NCI-H1694 (cell line): ENCODE data around the gene ZNF563.
"Not testable (repeated sequence)": the region's sequence is repeated elsewhere in the genome, so short reads cannot be mapped to it uniquely, and the experiment has no call there.

Source experiments
- DNase-seq: peaks from one replicate; lab custom pipeline; 2025; lab: John Stamatoyannopoulos, UW

The ZNF563 gene

DNA sequence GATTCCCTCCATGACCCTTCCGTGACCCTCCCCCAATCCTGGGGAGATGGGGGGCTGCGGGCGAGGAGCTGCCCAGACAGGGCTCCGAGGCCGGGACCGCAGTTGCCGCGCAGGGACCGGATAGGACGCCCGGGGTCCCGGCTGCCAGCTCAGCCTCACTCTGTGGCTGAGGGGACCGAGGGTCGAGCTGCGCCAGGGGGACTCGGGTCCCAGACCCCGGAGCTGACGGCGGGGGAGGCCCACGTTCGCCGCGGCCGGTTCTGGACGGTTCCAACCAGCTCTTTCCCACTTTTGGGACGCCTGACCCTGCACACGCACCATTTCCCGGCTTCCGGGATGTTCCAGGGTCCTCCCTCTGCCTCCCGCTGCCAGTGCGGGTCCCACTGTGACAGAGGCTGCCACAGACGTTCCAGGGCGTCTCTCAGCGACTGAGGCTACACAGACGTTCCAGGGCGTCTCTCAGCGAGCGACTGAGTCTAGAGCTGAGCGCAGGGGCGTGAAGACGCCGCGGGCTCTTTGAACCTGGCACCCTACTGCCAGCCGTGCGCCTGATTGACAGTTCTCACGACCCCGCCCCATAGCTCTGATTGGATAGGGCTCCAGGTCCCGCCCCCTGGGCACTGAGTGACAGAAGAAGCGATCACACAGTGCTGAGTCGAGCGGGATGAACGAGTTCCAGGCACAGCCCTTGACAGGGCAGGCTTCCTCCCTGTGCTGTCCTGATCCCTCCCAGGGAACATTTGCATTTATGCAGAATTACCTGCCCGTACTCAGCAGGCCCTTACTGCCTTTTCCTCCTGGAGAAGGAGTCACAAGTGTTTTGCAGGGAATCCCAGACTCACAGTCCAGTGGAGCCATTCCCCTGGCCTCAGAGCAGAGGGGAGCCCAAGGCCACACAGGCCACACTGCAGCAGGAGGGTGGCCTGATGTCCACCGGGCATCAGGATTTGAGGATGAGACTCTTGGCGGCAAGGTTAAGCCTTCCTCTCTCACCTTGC lies at the start of gene ZNF563:
Gene ZNF563 (minus strand): TSS at position 472 of the 998 bp plus-strand sequence. CDS start 151 bp downstream, at position 321.
- no peak for DNase-seq

DNA sequence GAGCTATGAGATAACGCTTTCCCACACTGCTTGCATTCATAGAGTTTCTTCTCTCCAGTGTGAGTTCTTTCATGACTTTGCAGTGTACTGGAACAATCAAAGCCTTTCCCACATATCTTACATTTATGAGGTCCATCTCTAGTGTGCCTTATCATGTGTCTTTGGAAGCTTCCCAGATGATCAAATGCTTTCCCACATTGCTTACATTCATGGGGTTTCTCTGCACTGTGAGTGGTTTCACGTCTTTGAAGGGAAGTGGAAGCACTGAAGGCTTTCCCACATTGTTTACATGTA lies 47.0 kb upstream of the ZNF563 start:
- no peak for DNase-seq

DNA sequence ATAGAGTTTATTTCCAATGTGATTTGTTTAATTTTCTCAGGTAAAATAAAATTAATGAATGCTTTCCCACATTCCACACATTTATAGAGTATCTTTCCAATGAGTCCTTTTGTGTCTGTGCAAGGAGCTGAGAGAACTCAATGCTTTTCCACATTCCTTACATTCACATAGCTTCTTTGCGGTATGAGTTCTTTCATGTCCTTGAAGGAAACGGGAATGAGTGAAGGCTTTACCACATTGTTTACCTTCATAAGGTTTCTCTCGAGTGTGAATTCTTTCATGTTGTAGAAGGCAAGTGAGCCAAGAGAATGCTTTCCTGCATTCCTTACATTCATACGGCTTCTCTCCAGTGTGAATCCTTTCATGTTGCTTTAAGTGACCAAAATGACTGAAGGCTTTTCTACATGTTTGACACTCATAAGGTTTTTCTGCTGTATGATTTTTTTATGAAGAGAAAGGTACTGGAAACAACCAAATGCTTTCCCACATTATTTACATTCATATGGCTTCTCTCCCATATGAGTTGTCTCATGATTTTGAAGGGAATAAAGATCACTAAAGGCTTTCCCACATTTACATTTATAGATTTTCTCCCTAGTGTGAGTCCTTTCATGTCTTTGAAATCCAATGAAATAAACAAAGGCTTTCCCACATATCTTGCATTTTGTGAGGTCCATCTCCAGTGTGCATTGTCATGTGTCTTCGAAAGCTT lies 46.5 kb upstream of the ZNF563 start:
- no peak for DNase-seq

DNA sequence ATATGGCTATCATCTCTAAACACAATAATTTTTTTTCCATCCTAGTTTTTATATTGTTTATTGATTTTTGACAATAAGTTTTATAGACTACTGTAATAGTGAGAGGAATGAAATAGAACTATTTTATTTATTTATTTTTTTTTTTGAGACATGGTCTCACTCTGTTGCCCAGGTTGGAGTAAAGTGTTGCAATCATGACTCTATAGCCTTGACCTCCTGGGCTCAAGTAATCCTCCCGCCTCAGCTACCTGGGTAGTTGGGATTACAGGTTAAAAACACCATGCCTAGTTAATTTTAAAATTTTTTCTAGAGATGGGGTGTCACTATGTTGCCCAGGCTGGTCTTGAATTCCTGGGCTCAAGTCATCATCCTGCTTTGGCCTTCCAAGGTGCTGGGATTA lies 40.6 kb upstream of the ZNF563 start:
- no peak for DNase-seq

DNA sequence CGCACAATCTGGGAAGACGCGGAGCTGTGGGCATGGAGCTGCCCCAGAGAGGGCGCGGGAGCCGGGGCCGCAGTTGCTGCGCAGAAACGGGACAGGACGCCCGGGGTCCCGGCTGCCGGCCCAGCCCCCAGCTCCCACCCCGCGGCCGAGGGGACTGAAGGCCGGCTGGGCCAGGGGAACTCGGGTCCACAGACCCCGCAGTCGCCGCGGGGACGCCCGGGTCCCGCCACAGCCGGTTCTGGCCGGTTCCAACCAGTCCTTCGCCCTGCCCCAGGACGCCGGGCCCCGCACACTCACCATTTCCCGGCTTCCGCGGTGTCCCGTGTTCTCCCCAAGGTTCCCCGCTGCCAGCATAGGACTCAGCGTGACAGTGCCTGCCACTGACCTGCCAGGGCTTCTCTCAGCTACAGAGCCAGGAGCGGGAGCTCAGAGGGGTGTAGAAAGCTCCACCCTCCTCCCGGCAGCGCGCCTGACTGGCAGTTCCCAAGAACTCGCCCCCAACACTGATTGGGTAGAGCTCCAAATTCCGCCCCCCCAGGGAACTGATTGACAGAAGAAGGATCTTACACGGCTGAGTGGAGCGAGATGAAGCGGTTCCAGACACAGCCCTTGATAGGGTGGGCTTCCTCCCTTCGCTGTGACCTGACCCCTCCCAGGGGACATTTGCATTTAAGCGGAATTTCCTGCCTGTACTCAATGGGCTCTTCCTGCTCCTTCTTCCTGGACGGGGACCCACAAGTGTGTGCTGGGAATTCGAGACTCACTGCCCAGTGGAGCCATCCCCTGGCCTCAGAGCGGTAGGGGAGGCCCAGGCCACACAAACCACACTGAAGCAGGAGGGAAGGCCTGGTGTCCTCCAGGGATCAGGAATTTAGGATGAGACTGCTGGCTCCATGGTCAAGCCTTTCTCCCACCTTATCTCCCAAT lies 32.1 kb upstream of the ZNF563 start, which contains the start of gene ZNF442:
Gene ZNF442 (minus strand): TSS at position 448 of the 927 bp plus-strand sequence. CDS start 2,052 bp downstream, outside the sequence.
- no peak for DNase-seq

DNA sequence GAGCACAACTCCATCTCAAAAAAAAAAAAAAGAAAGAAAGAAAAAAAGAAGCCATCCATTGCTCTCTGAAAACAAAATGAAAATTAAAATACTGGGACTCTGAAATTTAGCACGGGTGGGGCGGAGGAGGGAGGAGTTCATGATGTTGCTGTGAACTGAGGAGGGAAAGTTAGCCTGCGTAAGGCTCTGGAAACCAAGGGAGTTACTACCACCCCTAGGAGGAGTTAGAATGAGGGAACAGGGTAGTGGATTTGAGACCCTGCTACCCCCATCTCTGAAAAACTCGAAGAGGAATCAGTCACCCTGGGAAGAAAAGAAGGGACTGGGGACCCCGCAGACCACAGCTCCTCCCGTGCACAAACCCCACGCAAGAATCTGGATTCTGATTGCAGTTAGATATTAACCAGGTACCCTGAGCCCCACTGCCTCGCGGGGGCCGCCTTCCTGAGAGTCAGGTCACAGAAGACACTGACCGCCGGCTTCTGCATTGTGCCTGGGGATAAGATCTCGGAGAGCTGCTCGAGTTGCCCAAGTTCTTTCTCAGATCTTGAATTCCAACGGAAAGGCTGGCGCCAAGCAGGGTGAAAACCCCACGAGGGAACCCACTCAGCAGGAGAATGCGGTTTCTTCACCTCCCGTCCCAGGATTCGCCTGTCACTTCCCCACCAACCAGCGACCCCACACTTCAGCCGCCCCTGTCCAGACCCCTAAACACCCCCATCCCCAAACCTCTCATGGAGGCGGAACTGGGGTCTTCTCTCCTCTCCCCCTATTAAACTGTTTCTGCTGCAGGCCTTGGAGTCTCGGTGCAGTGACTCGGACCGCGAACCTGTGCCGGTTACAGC lies 31.2 kb upstream of the ZNF563 start:
- DNase-seq: no peak

DNA sequence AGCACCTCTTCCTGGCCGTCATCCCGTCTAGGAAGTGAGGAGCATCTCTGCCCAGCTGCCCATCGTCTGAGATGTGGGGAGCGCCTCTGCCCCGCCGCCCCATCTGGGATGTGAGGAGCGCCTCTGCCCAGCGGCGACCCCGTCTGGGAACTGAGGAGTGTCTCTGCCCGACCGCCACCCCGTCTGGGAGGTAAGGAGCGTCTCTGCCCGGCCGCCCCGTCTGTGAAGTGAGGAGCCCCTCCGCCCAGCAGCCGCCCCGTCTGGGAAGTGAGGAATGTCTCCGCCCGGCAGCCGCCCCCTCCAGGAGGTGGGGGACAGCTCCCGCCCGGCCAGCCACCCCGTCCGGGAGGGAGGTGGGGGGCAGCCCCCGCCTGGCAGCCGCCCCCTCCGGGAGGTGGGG lies 28.8 kb upstream of the ZNF563 start:
- not testable (repeated sequence) for DNase-seq

DNA sequence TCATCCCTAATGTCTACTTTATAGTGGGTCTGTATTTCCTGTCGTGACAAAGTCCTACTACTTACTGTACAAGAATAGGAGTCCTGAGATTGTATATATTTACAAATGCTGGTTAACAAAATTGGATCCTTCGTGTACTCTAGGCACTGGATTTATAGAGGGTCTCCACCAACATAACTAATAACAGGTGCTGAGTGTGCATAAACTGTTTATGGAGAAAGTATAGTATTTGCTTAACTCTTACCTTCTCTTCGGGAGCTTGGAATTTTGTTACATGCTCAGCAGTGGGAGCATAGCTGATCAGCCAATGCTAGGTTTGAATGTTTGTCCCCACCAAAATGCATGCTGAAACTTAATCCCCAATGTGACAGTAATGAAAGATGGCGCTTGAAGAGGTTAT lies 19.9 kb upstream of the ZNF563 start:
- DNase-seq: no peak

DNA sequence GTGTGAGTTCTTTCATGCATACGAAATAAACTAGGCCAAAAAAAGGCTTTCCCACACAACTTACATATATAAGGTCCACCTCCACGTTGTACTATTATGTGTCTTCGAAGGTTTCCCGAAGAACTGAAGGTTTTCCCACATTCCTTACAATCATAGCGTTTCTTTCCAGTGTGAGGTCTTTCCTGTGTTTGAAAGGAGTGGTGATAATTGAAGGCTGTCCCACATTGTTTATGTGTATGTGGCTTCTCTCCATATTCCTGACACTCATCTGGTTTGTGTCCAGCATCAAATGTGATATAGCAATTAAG lies 17.4 kb upstream of the ZNF563 start:
- no peak for DNase-seq

DNA sequence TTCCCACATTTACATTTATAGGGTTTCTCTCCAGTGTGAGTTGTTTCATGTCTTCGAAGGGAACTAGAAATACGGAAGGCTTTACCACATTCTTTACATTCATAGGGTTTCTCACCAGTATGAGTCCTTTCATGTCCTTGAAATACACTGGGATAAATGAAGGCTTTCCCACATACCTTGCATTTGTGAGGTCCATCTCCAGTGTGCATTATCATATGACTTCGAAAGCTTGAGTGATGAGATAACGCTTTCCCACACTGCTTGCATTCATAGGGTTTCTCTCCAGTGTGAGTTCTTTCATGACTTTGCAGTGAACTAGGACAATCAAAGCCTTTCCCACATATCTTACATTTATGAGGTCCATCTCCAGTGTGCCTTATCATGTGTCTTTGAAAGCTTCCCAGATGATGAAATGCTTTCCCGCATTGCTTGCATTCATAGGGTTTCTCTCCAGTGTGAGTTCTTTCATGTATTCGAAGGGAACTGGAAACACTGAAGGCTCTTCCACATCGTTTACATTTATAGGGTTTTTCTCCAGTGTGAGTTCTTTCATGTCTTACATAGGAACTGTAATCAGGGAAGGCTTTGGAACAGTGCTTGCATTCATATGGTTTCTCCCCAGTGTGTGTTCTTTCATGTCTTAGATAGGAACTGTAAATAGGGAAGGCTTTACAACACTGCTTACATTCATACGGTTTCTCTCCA lies 16.9 kb upstream of the ZNF563 start:
- DNase-seq: no peak

DNA sequence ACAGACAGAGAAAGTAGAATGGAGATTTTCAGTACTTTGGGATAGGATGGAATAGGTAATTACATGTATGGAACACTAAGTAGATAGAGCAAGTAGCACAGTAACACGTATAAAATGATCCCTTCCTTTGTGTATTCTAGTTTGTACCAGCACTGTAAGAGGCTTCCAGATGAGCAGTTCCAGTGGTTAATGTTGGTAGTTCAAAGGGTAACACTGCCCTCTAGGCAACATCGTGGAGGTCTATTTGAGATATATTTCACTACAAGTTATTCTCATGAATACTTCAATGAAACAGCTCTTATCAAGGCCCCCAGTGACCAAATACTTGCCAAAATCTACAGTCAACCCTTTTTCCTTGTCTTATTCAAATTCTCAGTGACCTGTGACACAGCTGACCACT lies 13.5 kb upstream of the ZNF563 start:
- DNase-seq: no peak

DNA sequence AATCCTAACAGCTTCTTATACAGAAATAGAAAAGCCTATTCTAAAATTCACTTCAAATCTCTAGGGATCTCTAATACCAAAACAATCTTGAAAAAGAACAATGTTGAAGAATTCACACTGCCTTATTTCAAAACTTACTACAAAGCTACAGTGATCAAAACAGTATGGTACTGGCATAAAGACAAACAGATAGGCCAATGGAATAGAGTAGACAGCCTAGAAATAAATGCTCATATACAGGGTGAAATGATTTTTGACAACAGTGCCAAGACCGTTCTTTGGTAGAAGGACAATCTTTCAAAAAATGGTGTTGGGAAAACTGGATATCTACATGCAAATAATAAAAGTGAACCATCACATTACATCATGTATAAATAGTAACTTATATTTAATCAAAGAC lies 11.8 kb upstream of the ZNF563 start:
- DNase-seq: no peak

DNA sequence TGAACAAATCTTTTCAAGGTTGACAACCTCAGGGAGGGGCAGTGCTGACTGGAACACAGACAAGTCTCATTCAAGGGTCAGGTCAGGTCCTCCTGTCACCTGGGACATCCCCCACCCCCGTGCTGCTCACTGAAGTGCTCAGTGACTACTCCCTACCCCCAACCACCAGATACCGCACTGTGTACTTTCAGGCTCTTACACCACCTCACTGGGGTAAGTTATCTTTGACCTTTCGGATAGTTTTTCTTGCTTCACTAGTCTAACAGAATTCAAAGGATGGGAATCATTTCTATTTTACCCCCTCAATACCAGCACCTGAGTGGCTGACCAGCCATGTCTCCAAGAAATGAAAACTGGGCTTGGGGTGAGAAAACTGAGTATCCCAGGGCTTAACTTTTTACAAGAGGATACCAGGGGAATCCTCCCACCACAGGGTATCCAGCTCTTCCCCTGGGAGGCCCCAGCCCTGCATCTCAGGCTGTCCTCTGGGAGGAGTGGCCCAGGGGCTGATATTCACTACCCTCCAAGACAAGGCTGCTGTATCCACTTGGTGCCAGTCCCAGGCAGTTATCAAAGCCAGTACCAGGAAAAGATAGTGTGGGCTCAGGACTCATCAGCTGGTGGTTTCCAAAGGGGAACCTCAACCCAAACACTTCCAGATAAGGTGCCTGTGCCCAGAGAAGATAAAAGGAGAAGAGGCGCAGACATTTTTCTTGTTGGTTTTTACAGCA lies 2.1 kb downstream of the ZNF563 start:
- DNase-seq: no peak

DNA sequence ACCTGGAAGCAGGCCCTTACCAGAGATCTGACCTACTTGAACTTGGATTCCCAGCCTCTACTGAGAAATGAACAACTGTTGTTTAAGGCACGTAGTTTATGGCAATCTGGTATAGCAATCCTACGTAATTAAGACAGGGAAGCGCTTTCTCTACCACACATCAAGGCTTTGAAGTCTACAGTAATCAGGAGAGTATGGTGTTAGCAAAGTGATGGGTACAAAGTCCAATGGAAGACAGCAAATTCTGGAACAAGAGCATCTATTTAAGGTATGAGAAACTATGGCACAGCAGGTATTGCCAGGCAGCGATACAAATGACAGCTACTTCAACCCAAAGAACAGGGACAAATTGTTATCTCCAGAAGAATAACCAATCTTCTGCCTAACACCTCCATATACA lies 3.1 kb downstream of the ZNF563 start:
- DNase-seq: no peak

DNA sequence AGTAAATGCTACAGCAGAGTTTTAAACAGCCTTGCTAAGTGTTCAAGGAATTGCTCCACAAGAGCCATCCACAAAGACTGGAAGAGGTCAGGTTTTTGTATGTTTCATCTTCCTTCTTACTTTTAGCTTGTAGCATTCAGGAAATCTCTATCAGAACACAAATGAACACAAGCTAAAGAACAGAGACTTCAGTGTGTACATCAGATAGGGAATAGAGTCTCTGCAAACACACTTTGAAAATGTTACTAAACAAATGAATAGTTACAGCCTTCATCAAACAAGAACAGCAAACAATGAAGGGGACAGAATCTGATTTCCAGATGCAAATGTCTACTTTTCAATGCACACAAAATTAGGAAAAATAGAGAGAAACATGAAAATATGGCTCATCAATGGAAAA lies 7.7 kb downstream of the ZNF563 start:
- no peak for DNase-seq

DNA sequence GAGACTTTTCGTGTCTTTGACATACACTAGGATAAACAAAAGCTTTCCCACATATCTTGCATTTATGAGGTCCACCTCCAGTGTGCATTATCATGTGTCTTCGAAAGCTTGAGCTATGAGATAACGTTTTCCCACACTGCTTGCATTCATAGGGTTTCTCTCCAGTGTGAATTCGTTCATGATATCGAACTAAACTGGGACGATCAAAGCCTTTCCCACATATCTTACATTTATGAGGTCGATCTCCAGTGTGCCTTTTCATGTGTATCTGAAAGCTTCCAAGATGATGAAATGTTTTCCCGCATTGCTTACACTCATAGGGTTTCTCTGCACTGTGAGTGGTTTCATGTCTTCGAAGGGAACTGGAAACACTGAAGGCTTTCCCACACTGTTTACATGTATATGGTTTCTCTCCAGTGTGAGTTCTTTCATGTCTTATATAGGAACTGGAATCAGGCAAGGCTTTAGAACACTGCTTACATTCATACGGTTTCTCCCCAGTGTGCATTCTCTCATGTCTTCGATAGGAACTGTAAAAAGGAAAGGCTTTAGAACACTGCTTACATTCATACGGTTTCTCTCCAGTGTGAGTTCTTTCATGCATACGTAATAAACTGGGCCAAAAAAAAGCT lies 14.5 kb downstream of the ZNF563 start:
- DNase-seq: no peak

DNA sequence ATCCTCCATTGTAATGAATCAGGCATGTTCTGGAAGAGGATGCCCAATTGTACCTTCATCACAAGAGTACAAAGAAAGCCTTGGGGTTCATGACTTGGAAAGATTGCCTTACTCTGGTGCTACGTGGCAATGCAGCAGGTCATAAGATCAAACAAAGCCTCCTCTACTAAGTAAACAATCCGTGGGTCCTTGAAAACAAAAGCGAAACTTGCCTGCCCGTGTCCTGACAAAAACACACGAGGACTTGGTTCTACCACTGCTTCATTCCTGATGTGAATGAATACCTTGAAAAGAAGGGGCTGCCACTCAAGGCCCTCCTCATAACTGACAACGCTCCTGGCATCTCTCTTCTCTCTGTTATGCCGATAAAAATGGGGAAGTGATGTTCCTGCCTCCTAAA lies 18.9 kb downstream of the ZNF563 start:
- DNase-seq: no peak

DNA sequence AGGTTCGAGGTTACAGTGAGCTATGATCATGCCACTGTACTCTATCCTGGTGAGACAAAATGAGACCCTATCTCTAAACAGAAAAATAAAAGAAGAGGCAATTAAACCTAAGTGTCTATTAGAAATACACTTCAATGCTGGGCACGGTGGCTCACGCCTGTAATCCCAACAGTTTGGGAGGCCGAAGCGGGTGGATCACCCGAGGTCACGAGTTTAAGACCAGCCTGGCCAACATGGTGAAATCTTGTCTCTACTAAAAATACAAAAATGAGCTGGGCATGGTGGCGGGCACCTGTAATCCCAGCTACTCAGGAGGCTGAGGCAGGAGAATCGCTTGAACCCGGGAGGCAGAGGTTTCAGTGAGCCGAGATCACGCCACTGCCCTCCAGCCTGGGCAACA lies 24.5 kb downstream of the ZNF563 start:
- not testable (repeated sequence) for DNase-seq

DNA sequence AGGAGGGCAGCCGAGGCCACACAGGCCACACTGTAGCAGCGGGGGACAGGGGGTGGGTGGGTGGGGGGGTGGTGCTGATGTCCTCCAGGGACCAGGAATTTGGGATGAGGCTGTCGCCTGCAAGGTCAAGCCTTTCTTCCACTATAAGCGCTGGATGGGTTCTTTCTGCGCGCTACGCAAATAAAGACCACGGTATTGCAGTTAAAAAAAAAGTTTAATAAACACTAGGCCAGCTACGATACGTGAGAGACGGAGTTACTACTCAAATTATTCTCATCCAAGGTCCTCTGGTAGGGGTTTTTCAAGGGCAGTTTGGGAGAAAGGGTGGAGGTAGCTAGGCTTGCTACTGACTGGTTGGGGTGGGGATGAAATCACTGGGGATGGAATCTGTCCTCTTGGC lies 38.2 kb downstream of the ZNF563 start:
- DNase-seq: no peak
